COR-L47 (cell line): ENCODE results near the gene KIF2C.
"Not testable (repeated sequence)": the region's sequence is repeated elsewhere in the genome, so short reads cannot be mapped to it uniquely, and the experiment has no call there.

Experiments
- DNase-seq: peaks from one replicate; lab custom pipeline; 2025; lab: John Stamatoyannopoulos, UW

Gene KIF2C

GRCh38 chr1:44739307-44740178, at the start of gene KIF2C:
KIF2C (plus strand) TSS chr1:44739837; CDS start chr1:44739933, 96 bp downstream.
- peak; percentile 93 for DNase-seq

- no peak for DNase-seq
Measured at GRCh38 chr1:44693159-44693558, 46.5 kb upstream of the KIF2C start.

- no peak for DNase-seq
Measured at GRCh38 chr1:44693900-44694299, 45.7 kb upstream of the KIF2C start.

GRCh38 chr1:44694863-44695478, 44.7 kb upstream of the KIF2C start:
- no peak for DNase-seq

- no peak for DNase-seq
Measured at GRCh38 chr1:44695671-44696070, 44.0 kb upstream of the KIF2C start.

- no peak for DNase-seq
Measured at GRCh38 chr1:44696101-44696500, 43.5 kb upstream of the KIF2C start.

GRCh38 chr1:44696789-44697345, 42.8 kb upstream of the KIF2C start:
- DNase-seq: no peak

GRCh38 chr1:44698138-44698537, 41.5 kb upstream of the KIF2C start:
- DNase-seq: no peak

GRCh38 chr1:44699375-44699774, 40.3 kb upstream of the KIF2C start:
- not testable (repeated sequence) for DNase-seq

GRCh38 chr1:44700573-44700972, 39.1 kb upstream of the KIF2C start:
- no peak for DNase-seq

GRCh38 chr1:44701141-44701573, 38.5 kb upstream of the KIF2C start:
- no peak for DNase-seq

- DNase-seq: no peak
Measured at GRCh38 chr1:44705470-44705869, 34.2 kb upstream of the KIF2C start.

GRCh38 chr1:44705938-44706337, 33.7 kb upstream of the KIF2C start:
- no peak for DNase-seq

GRCh38 chr1:44707112-44707881, 32.3 kb upstream of the KIF2C start:
- DNase-seq: no peak

GRCh38 chr1:44707959-44708831, 31.4 kb upstream of the KIF2C start:
- DNase-seq: no peak

GRCh38 chr1:44713321-44713781, 26.3 kb upstream of the KIF2C start:
- DNase-seq: no peak

- no peak for DNase-seq
Measured at GRCh38 chr1:44714532-44714931, 25.1 kb upstream of the KIF2C start.

- DNase-seq: peak; percentile 22
Measured at GRCh38 chr1:44714944-44715571, 24.6 kb upstream of the KIF2C start.

- DNase-seq: no peak
Measured at GRCh38 chr1:44717156-44717555, 22.5 kb upstream of the KIF2C start.

- DNase-seq: no peak
Measured at GRCh38 chr1:44717653-44718052, 22.0 kb upstream of the KIF2C start.

- no peak for DNase-seq
Measured at GRCh38 chr1:44718091-44718490, 21.5 kb upstream of the KIF2C start.
